GM12891 (cell line): ENCODE results near the gene TELO2.

Experiments
- DNase-seq: peaks from one replicate; pipeline ENCODE4 v3.0.0; 2011; ENCODE audit warnings: low spot score; ENCODE audit not compliant: insufficient read length
- FAIRE-seq: peaks from 2 replicates; lab custom pipeline; 2011; peaks lifted over from hg19 to GRCh38; lab: Jason Lieb, UNC
- PAX5 ChIP-seq: IDR thresholded peaks from 2 replicates; pipeline ENCODE4 v1.6.1; 2011; ENCODE audit warnings: low read length, moderate library complexity, mild to moderate bottlenecking; ENCODE audit not compliant: insufficient read depth, severe bottlenecking
- POLR2A ChIP-seq: IDR thresholded peaks from 2 replicates; pipeline ENCODE4 v1.6.1; 2011; ENCODE audit warnings: low read depth, low read length, control low read depth
- POLR2AphosphoS5 ChIP-seq: IDR thresholded peaks from 2 replicates; pipeline ENCODE4 v1.6.1; 2011; ENCODE audit warnings: low read depth, low read length, control low read depth
- POU2F2 ChIP-seq: IDR thresholded peaks from 2 replicates; pipeline ENCODE4 v1.6.1; 2011; ENCODE audit warnings: low read depth, mild to moderate bottlenecking, control low read depth, low read length, moderate library complexity
- SPI1 ChIP-seq: IDR thresholded peaks from 2 replicates; pipeline ENCODE4 v1.6.1; 2011; ENCODE audit warnings: low read depth, low read length, control low read depth
- TAF1 ChIP-seq: IDR thresholded peaks from 2 replicates; pipeline ENCODE4 v1.6.1; 2011; ENCODE audit warnings: low read depth, low read length, control low read depth

Gene TELO2

DNA sequence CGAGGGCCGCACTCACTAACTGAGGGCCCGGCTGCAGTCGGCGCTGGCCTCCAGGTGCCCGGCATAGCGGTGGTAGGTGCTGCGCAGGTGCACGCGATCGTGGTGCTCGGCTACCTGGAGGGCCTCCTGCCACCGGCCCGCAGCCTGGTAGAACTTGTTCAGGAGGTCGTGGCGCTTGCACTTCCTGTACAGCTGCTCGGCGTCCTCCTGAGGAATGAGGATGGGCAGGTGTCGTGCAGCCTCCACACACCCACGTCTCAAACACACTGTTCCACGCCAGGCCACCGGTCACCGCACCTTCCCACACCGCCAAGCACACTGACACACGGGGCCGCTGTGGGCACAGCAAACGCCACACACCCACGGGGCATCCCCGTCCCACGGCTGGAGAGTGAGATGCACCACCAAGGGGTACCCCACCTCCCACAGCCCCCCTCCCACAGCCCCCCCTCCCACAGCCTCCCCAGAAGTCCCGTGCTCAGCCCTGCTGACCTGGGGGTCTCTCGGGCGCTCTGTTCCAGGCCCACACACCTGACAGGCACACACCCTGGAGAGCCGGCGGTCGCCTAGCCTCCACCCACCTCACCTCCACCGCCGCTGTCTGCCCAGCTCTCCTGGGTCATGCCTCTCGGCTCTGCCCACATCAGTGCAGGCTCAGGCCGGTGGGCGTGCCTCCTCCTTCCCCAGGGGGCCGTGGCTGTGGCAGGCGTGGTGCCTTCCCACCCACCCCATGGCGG is 32.9 kb downstream of the TELO2 start:
- DNase-seq: no peak
- TF ChIP-seq TAF1: no peak
- TF ChIP-seq PAX5: no peak
- no peak for FAIRE-seq

DNA sequence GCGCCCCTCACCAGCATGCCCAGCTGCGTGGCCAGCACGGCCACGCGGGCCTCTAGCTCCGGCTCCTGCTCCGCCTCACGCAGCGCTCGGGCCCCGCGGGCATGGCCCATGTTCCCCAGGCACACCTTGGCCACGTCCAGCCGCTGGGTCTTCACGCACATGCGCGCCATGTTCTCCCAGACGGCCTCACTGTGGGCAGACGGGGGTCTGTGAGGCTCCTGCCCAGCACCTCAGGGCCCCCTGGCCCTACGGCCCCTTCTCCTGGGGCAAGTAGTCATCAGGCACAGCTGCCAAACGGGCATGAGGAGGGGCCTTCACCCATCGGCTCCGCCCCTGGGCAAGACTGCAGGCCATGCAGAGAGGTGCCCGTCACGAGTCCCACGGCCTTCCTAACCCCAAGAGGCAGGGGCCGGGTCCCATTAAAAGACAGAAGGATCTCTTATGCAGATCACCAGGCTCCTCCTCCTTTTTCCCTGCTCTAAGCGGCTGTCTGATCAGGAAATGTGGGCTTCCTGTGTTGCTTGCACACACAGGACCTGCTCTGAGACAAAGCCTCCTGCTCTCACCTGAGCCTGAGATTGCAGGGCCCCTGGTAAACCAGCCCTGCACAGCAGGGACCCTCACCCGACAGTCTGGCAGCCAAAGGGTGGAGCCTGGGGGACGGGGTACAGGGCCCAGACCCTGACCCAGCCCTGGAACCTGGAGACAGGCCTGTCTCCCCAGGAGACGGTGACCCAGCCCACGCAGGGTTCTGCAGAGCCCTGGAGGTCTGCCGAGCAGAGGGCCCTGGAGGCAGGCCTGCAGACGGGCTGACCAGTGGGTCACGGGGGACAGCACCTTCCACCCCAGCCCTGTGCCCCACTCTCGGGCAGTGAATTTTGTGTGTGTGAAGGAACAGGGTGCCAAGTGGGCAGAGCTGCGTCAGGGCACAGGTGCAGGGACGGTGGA is 33.7 kb downstream of the TELO2 start:
- FAIRE-seq: no peak
- DNase-seq: no peak

GRCh38 chr16:1527836-1528811 is 35.0 kb downstream of the TELO2 start:
- no peak for TF ChIP-seq SPI1
- TF ChIP-seq POU2F2: no peak
- TF ChIP-seq POLR2AphosphoS5: no peak
- no peak for TF ChIP-seq POLR2A
- TF ChIP-seq PAX5: no peak
- no peak for TF ChIP-seq TAF1
- FAIRE-seq (peak; percentile 13), DNase-seq (no peak)

More for the DNA sequence above, 33.7 kb downstream of the TELO2 start:
- no peak for TF ChIP-seq POU2F2
- no peak for TF ChIP-seq POLR2AphosphoS5
- no peak for TF ChIP-seq POLR2A
- TF ChIP-seq SPI1: no peak
- TF ChIP-seq TAF1: no peak
- TF ChIP-seq PAX5: no peak

DNA sequence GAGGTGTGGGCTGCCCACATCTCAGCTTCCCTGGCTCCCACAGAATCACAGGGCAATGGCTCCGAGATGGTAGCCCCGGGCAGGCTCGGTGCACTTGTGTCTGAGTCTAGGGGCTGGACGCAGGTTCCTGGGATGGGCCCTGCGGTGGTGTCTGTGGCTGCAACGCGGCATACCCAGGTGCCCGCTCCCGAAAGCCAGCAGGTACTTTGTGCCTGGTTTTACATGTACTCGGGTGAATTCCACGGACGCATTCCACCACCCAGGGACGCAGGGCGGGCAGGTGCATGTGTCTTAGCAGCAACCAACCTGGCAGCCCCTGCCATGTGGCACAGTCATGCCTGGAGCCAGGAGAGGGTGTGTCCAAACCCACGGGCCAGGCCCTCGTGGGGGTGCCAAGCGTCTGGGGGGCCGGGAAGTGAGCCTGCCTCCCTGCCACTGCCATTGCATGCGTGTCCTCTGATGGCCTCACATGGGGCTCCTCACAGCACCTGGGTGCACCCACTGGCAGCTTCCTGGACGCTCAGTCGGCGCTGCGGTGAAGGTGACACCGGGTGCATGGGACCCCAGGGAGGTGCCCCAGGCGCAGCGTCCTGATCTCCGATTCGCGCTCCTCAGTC is 35.9 kb downstream of the TELO2 start:
- DNase-seq (no peak), FAIRE-seq (no peak)
- TF ChIP-seq SPI1: no peak
- no peak for TF ChIP-seq POLR2AphosphoS5
- no peak for TF ChIP-seq POLR2A
- no peak for TF ChIP-seq PAX5
- no peak for TF ChIP-seq TAF1
- no peak for TF ChIP-seq POU2F2

DNA sequence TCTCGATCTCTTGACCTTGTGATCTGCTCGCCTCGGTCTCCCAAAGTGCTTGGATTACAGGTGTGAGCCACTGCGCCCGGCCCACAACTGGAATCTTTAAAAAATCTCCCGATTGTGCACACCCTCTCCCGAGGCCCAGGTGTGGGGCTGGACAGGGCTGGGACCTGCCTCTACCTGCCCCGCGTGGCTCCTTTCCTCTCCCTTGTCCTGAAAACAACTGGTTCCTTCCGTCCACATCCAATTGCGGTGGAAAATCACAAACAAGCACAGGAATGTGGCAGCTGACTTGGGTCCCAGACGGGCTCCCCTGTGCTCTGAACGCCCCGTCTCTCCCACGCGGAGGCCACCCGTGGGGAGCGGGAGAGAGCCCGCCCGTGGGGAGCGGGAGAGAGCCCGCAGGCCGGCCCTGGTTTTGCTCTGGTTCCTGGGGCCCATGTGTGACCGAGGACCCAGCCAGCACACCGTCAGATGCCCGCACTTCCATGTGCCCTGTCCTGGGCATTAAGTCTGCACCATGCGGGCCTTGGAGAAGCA is 37.3 kb downstream of the TELO2 start:
- no peak for TF ChIP-seq POLR2AphosphoS5
- no peak for TF ChIP-seq POU2F2
- FAIRE-seq (no peak), DNase-seq (no peak)

- FAIRE-seq (no peak), DNase-seq (no peak)
- TF ChIP-seq TAF1 (no peak), POLR2AphosphoS5 (no peak), PAX5 (no peak), POU2F2 (no peak), POLR2A (no peak), SPI1 (no peak)
Measured at GRCh38 chr16:1530883-1531637, 37.9 kb downstream of the TELO2 start.

- no peak for FAIRE-seq
Measured at GRCh38 chr16:1531638-1531910, 38.4 kb downstream of the TELO2 start.

DNA sequence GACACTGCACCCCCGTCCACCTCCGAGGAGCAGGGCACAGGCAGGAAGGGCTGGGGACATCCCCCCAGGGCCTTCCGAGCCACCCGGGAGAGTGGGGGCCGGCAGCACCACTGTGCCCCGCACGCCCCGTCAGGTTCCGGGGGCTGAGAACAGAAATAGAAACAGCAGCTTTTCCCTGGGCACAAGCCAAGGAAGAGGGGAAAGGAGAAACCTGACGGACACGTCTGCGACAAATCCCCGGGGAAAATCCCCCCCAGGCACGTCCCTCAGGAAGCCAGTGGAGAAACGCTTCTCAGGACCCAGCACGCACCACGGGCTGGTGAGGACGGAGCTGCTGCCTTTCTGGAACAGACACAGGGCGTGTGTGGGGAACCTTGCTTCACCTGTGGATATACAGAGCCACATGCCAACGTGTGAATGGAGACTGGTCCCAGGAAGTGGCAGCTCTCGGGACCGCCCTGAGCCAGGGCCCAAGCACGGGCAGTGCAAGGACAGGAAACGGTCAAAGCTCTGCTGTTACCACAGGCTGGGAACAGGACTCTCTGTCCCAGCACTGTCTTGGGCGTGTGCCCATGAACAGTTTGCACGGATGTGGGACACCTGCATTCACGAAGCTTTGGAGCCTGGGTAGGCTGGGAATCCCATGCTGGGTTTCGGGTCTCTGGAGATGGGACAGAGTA is 39.1 kb downstream of the TELO2 start:
- FAIRE-seq (no peak), DNase-seq (no peak)

More at GRCh38 chr16:1531638-1531910, 38.4 kb downstream of the TELO2 start:
- DNase-seq: no peak
- no peak for TF ChIP-seq POLR2AphosphoS5
- no peak for TF ChIP-seq SPI1
- no peak for TF ChIP-seq PAX5
- no peak for TF ChIP-seq TAF1
- no peak for TF ChIP-seq POU2F2
- TF ChIP-seq POLR2A: no peak

More for the DNA sequence above, 39.1 kb downstream of the TELO2 start:
- TF ChIP-seq SPI1 (no peak), POU2F2 (no peak), PAX5 (no peak), POLR2A (no peak), POLR2AphosphoS5 (no peak), TAF1 (no peak)
